Measurements from ENCODE around the gene TBX15.

The TBX15 gene

GRCh38 chr1:118896416-118896815 is 91.7 kb downstream of the TBX15 start:
- H3K4me3 ChIP-seq (ENCODE audit: low read depth, low read length) = no peak overlapping the region
- peak; percentile 28 for DNase-seq (ENCODE audit: low read depth)
- TF ChIP-seq CTCF (IDR thresholded peaks at IDR 0.05; ENCODE audit: control insufficient read depth, extremely low read depth, insufficient read depth) = no peak

- H3K4me3 ChIP-seq (ENCODE audit: low read depth, low read length) = no peak overlapping the region
- DNase-seq (ENCODE audit: low read depth) = no peak
- no peak for TF ChIP-seq CTCF (IDR thresholded peaks at IDR 0.05; ENCODE audit: control insufficient read depth, extremely low read depth, insufficient read depth)
Observed at GRCh38 chr1:118894836-118895235, 93.3 kb downstream of the TBX15 start.

GRCh38 chr1:118890851-118891384 is 97.2 kb downstream of the TBX15 start:
- DNase-seq (ENCODE audit: low read depth) = no peak
- H3K4me3 ChIP-seq (ENCODE audit: low read depth, low read length) = no peak overlapping the region
- no peak for TF ChIP-seq CTCF (IDR thresholded peaks at IDR 0.05; ENCODE audit: control insufficient read depth, extremely low read depth, insufficient read depth)

GRCh38 chr1:118884946-118885345 is 103.2 kb downstream of the TBX15 start:
- no peak for DNase-seq (ENCODE audit: low read depth)
- TF ChIP-seq CTCF (IDR thresholded peaks at IDR 0.05; ENCODE audit: control insufficient read depth, extremely low read depth, insufficient read depth) = no peak
- no peak overlapping the region for H3K4me3 ChIP-seq (ENCODE audit: low read depth, low read length)

GRCh38 chr1:118881751-118882150 is 106.4 kb downstream of the TBX15 start:
- H3K4me3 ChIP-seq (ENCODE audit: low read depth, low read length) = no peak overlapping the region
- DNase-seq (ENCODE audit: low read depth) = no peak
- no peak for TF ChIP-seq CTCF (IDR thresholded peaks at IDR 0.05; ENCODE audit: control insufficient read depth, extremely low read depth, insufficient read depth)

GRCh38 chr1:118878661-118879060 is 109.5 kb downstream of the TBX15 start:
- no peak overlapping the region for H3K4me3 ChIP-seq (ENCODE audit: low read depth, low read length)
- DNase-seq (ENCODE audit: low read depth) = no peak
- TF ChIP-seq CTCF (IDR thresholded peaks at IDR 0.05; ENCODE audit: control insufficient read depth, extremely low read depth, insufficient read depth) = no peak

GRCh38 chr1:118877668-118878396 is 110.3 kb downstream of the TBX15 start:
- no peak for DNase-seq (ENCODE audit: low read depth)
- TF ChIP-seq CTCF (IDR thresholded peaks at IDR 0.05; ENCODE audit: control insufficient read depth, extremely low read depth, insufficient read depth) = no peak
- no peak overlapping the region for H3K4me3 ChIP-seq (ENCODE audit: low read depth, low read length)
